Regular cardiac myocyte (primary cell): ENCODE results near the gene C11orf87. TPM values are rescaled to one million over a fixed set of nuclear protein-coding genes. Genes with fewer than 3 reads are reported as not detected.

Source experiments
- total RNA-seq: library from RNA; depleted of rRNA; stranded (reverse); fragments of >200 nt; gene quantifications from 2 replicates; pipeline ENCODE4 v1.2.3, GENCODE V29; 2014

The C11orf87 gene
- total RNA-seq, result under 0.01 and 0.28 TPM in 2 replicates

GRCh38 chr11:109421981-109422869, at the start of gene C11orf87:
C11orf87 (plus strand) TSS chr11:109422190; CDS start chr11:109423634, 1,444 bp downstream.

